ENCODE results near the gene C22orf23. TPM values are rescaled to one million over a fixed set of nuclear protein-coding genes. Genes with fewer than 3 reads are reported as not detected.
"Not testable (repeated sequence)": the region's sequence is repeated elsewhere in the genome, so short reads cannot be mapped to it uniquely, and the experiment has no call there.

Gene C22orf23
- total and polyA plus RNA-seq, 10 of the 15 experiments (the other 5 are each of a cell fraction or from before 2014, with no cell fraction given), result 0.04 to 0.38 (median 0.11) TPM; not detected in 5

- TF ChIP-seq E4F1 (IDR thresholded peaks at IDR 0.05; ENCODE audit: borderline replicate concordance, partially characterized antibody) (no peak), ZNF274 (IDR thresholded peaks at IDR 0.05; ENCODE audit: insufficient read depth, insufficient read length) (no peak), E2F4 (IDR thresholded peaks at IDR 0.05; ENCODE audit: low read depth, low read length) (no peak), ZBTB40 (IDR thresholded peaks at IDR 0.05; ENCODE audit: borderline replicate concordance) (no peak), SMARCA5 (IDR thresholded peaks at IDR 0.05) (no peak), PRDM15 (CRISPR knock-in tag; IDR thresholded peaks at IDR 0.05) (no peak), GATAD2B (conservative IDR thresholded peaks at IDR 0.05; ENCODE audit: low read depth) (no peak), HCFC1 (IDR thresholded peaks at IDR 0.05; ENCODE audit: low read length) (no peak), SMAD5 (IDR thresholded peaks at IDR 0.05; ENCODE audit: low read depth) (no peak), SMAD1 (IDR thresholded peaks at IDR 0.05; ENCODE audit: low read depth, partially characterized antibody) (no peak)
These were observed 3.8 kb upstream of the C22orf23 start (continued) for GRCh38 chr22:37957232-37957631.

GRCh38 chr22:37955825-37956397 lies 2.5 kb upstream of the C22orf23 start:
- SMC1A ChIA-PET (ENCODE audit: uncharacterized antibody, unreplicated experiment); FAIRE-seq; H3K9me3 ChIP-seq (replicated peaks; ENCODE audit: control insufficient read depth, insufficient read depth, low read length); ATAC-seq; POLR2A ChIA-PET; H3K4me2 ChIP-seq (ENCODE audit: control insufficient read depth, insufficient read depth); H3K9ac ChIP-seq (ENCODE audit: control insufficient read depth, insufficient read depth, low read length); H4K20me1 ChIP-seq (ENCODE audit: control insufficient read depth, insufficient read depth); H3K4me3 ChIP-seq; in situ Hi-C loops (cut with MboI); BruUV-seq (replicated peaks); H3K4me1 ChIP-seq (ENCODE audit: control insufficient read depth, insufficient read depth, low read length); intact Hi-C loops (cut with micrococcal nuclease; ENCODE audit: unreplicated experiment); H2AFZ ChIP-seq (ENCODE audit: control insufficient read depth, low read depth, low read length); H3K27me3 ChIP-seq (replicated peaks in 1 of 2; ENCODE audit: control insufficient read depth in 2 of 2, insufficient read depth in 2 of 2, low read length in 1 of 2); DNase-seq (ENCODE audit: low read depth, low spot score); H3K27ac ChIP-seq (ENCODE audit: control insufficient read depth, insufficient read depth): not testable (repeated sequence)
- peaks cover 15% of the 10 kb centered on the region for H3K79me2 ChIP-seq (ENCODE audit: control insufficient read depth, insufficient read depth, low read length)
- ChIA-PET CTCF (interaction anchor here (1.1 to 4.8 kb wide), 2 partner anchors 10 to 313 kb away, joined by 3 to 42 read pairs; no protein-coding TSS in a partner anchor), RAD21 (ENCODE audit: unreplicated experiment) (interaction anchor here (0.6 kb wide), 1 partner anchor 29 kb away, joined by 3 read pairs; no protein-coding TSS in a partner anchor)
- WGBS (ENCODE audit: insufficient coverage, insufficient replicate concordance, low lambda C conversion rate, missing lambda C conversion rate), result 88% methylated on average over 14 of the region's 15 CpGs
- H3K36me3 ChIP-seq (ENCODE audit: control insufficient read depth in 2 of 2, insufficient read depth in 2 of 2, low read length in 1 of 2), result peaks cover 8 to 21% of the 10 kb centered on the region in 2 experiments

All from GM12878 (cell line).